SK-N-MC (cell line): ENCODE data around the gene ILF3.

Experiments used
- DNase-seq: peaks from one replicate; pipeline ENCODE4 v3.0.0-alpha.2; 2011; ENCODE audit warnings: low read depth, low spot score
- H3K27ac ChIP-seq: fragments of 200-600 bp; sonication (generic); 2 replicates; pipeline ENCODE4 v1.5.1; 2016; ENCODE audit warnings: mixed run types
- H3K36me3 ChIP-seq: fragments of 200-600 bp; sonication (generic); 2 replicates; pipeline ENCODE4 v1.6.1; 2017; ENCODE audit warnings: antibody characterized with exemption, low read length, mixed read lengths; ENCODE audit not compliant: insufficient read depth
- H3K4me3 ChIP-seq: fragments of 200-600 bp; sonication (generic); 2 replicates; pipeline ENCODE4 v1.5.1; 2016
- H3K9ac ChIP-seq: fragments of 200-600 bp; sonication (generic); 2 replicates; pipeline ENCODE4 v1.8.0; 2017; ENCODE audit warnings: mixed run types, mixed read lengths; ENCODE audit not compliant: insufficient read length
- H3K9me3 ChIP-seq: fragments of 200-600 bp; sonication (generic); 2 replicates; pipeline ENCODE4 v1.6.1; 2017; ENCODE audit warnings: low read depth, mild to moderate bottlenecking, antibody characterized with exemption, low read length, moderate library complexity, mixed read lengths
- EZH2 ChIP-seq: fragments of 200-600 bp; sonication (generic); IDR thresholded peaks from one replicate; pipeline ENCODE4 v1.6.1; 2017; ENCODE audit warnings: antibody characterized with exemption
- FOXP2 ChIP-seq: optimal IDR thresholded peaks from 2 replicates; pipeline ENCODE3; 2011; ENCODE audit warnings: mild to moderate bottlenecking, moderate library complexity; ENCODE audit not compliant: insufficient read depth; ENCODE audit errors: extremely low read length, control extremely low read depth
- POLR2AphosphoS5 ChIP-seq: IDR thresholded peaks from 2 replicates; pipeline ENCODE4 v1.6.1; 2012; ENCODE audit warnings: mild to moderate bottlenecking, low read depth, low read length, borderline replicate concordance

Gene ILF3

GRCh38 chr19:10646456-10647159, 7.5 kb upstream of the ILF3 start:
- H3K27ac ChIP-seq = peak overlapping the region; percentile 21
- H3K9me3 ChIP-seq = no peaks in the 10 kb centered on the region
- DNase-seq = no peak
- no peak overlapping the region for H3K9ac ChIP-seq
- H3K36me3 ChIP-seq = no peaks in the 10 kb centered on the region; the same call in 1 of the 2 replicates
- H3K4me3 ChIP-seq = no peak overlapping the region
- TF ChIP-seq POLR2AphosphoS5 = no peak

GRCh38 chr19:10648360-10648759, 5.8 kb upstream of the ILF3 start:
- no peak overlapping the region for H3K9ac ChIP-seq
- DNase-seq = no peak
- TF ChIP-seq EZH2 (no peak), POLR2AphosphoS5 (no peak), FOXP2 (no peak)
- H3K9me3 ChIP-seq = no peaks in the 10 kb centered on the region
- no peak overlapping the region for H3K4me3 ChIP-seq
- no peak overlapping the region for H3K27ac ChIP-seq
- H3K36me3 ChIP-seq = peaks cover 5% of the 10 kb centered on the region; the same call in 1 of the 2 replicates

GRCh38 chr19:10651851-10652250, 2.3 kb upstream of the ILF3 start:
- Histone ChIP-seq H3K9me3 (no peaks in the 10 kb centered on the region), H3K36me3 (peaks cover 26% of the 10 kb centered on the region), H3K4me3 (no peak overlapping the region), H3K9ac (no peak overlapping the region), H3K27ac (peak overlapping the region; percentile 15; the same call in 1 of the 2 replicates)
- no peak for TF ChIP-seq FOXP2
- peak; percentile 26; the same call in 1 of the 2 replicates for TF ChIP-seq POLR2AphosphoS5
- no peak for DNase-seq

GRCh38 chr19:10653482-10653731, 739 bp upstream of the ILF3 start:
- no peak for DNase-seq
- Histone ChIP-seq H3K9me3 (no peaks in the 10 kb centered on the region), H3K4me3 (peak overlapping the region; percentile 83), H3K36me3 (peaks cover 41% of the 10 kb centered on the region), H3K9ac (peak overlapping the region; percentile 100), H3K27ac (peak overlapping the region; percentile 95)
- no peak for TF ChIP-seq FOXP2
- TF ChIP-seq EZH2 = no peak
- TF ChIP-seq POLR2AphosphoS5 = no peak

- no peaks in the 10 kb centered on the region for H3K9me3 ChIP-seq
- H3K4me3 ChIP-seq = peak overlapping the region; percentile 83
- H3K36me3 ChIP-seq = peaks cover 52% of the 10 kb centered on the region
- H3K9ac ChIP-seq = peak overlapping the region; percentile 100
- H3K27ac ChIP-seq = peak overlapping the region; percentile 99
- no peak for DNase-seq
- TF ChIP-seq POLR2AphosphoS5 (peak; percentile 2; the same call in 1 of the 2 replicates), FOXP2 (no peak)
Observed at GRCh38 chr19:10654610-10655456, 687 bp downstream of the ILF3 start.

- peak overlapping the region; percentile 83 for H3K4me3 ChIP-seq
- peaks cover 61% of the 10 kb centered on the region for H3K36me3 ChIP-seq
- DNase-seq = no peak
- peak overlapping the region; percentile 95 for H3K27ac ChIP-seq
- H3K9ac ChIP-seq = peak overlapping the region; percentile 99
- no peaks in the 10 kb centered on the region for H3K9me3 ChIP-seq
- no peak for TF ChIP-seq EZH2
- TF ChIP-seq POLR2AphosphoS5 = no peak; the same call in 1 of the 2 replicates
- TF ChIP-seq FOXP2 = no peak
Observed at GRCh38 chr19:10655457-10656312, 1.5 kb downstream of the ILF3 start.

- no peak overlapping the region for H3K4me3 ChIP-seq
- no peak overlapping the region for H3K27ac ChIP-seq
- no peak for DNase-seq
- TF ChIP-seq POLR2AphosphoS5 (no peak), FOXP2 (no peak), EZH2 (no peak)
- H3K9ac ChIP-seq = no peak overlapping the region
- H3K36me3 ChIP-seq = peaks cover 73% of the 10 kb centered on the region
- H3K9me3 ChIP-seq = no peaks in the 10 kb centered on the region
Observed at GRCh38 chr19:10660346-10660745, 6.2 kb downstream of the ILF3 start.

GRCh38 chr19:10661946-10662345, 7.8 kb downstream of the ILF3 start:
- Histone ChIP-seq H3K9me3 (no peaks in the 10 kb centered on the region), H3K4me3 (no peak overlapping the region), H3K9ac (no peak overlapping the region), H3K36me3 (peaks cover 70% of the 10 kb centered on the region), H3K27ac (no peak overlapping the region; the same call in 1 of the 2 replicates)
- TF ChIP-seq EZH2 (no peak), POLR2AphosphoS5 (no peak), FOXP2 (no peak)
- no peak for DNase-seq
